ENCODE results near the gene PXK.
"Not testable (repeated sequence)": the region's sequence is repeated elsewhere in the genome, so short reads cannot be mapped to it uniquely, and the experiment has no call there.

The PXK gene

GRCh38 chr3:58421004-58421403 lies 88.3 kb downstream of the PXK start:
- no peak for DNase-seq

- no peak for DNase-seq
Observed at GRCh38 chr3:58422756-58423325, 90.1 kb downstream of the PXK start.

- no peak for DNase-seq
Observed at GRCh38 chr3:58424613-58425012, 91.9 kb downstream of the PXK start.

GRCh38 chr3:58425782-58426181 lies 93.1 kb downstream of the PXK start:
- no peak for DNase-seq

- no peak for DNase-seq
Observed at GRCh38 chr3:58427661-58428361, 95.1 kb downstream of the PXK start.

- DNase-seq, result no peak
Observed at GRCh38 chr3:58429657-58430056, 97.0 kb downstream of the PXK start.

GRCh38 chr3:58432905-58433304 lies 100.2 kb downstream of the PXK start:
- DNase-seq, result no peak

- DNase-seq, result peak; percentile 87 to 88
Observed at GRCh38 chr3:58433400-58434167, 100.9 kb downstream of the PXK start, which contains the start of gene PDHB. PDHB (minus strand) TSS chr3:58433832; CDS start chr3:58433809, 23 bp downstream.

GRCh38 chr3:58434168-58434504 lies 101.4 kb downstream of the PXK start:
- no peak for DNase-seq

- no peak for DNase-seq
Observed at GRCh38 chr3:58434511-58434910, 101.8 kb downstream of the PXK start.

- no peak for DNase-seq
Observed at GRCh38 chr3:58434990-58435389, 102.3 kb downstream of the PXK start.

- not testable (repeated sequence) for DNase-seq
Observed at GRCh38 chr3:58437276-58437675, 104.6 kb downstream of the PXK start.

GRCh38 chr3:58440996-58441355 lies 108.3 kb downstream of the PXK start:
- DNase-seq, result not testable (repeated sequence)

GRCh38 chr3:58441514-58442450 lies 109.1 kb downstream of the PXK start:
- DNase-seq, result no peak

GRCh38 chr3:58452176-58452575 lies 119.5 kb downstream of the PXK start:
- DNase-seq, result no peak

GRCh38 chr3:58459160-58459559 lies 126.5 kb downstream of the PXK start:
- DNase-seq, result no peak

- DNase-seq, result no peak
Observed at GRCh38 chr3:58462829-58463180, 130.1 kb downstream of the PXK start.

GRCh38 chr3:58463181-58463941 lies 130.7 kb downstream of the PXK start:
- DNase-seq, result peak; percentile 64 to 71

- no peak for DNase-seq
Observed at GRCh38 chr3:58463942-58464271, 131.2 kb downstream of the PXK start.

GRCh38 chr3:58464866-58465265 lies 132.2 kb downstream of the PXK start:
- DNase-seq, result no peak

GRCh38 chr3:58466899-58467563 lies 134.3 kb downstream of the PXK start:
- DNase-seq, result no peak

GRCh38 chr3:58469096-58469495 lies 136.4 kb downstream of the PXK start:
- no peak for DNase-seq

All from stimulated activated CD4-positive, alpha-beta T cell treated with anti-CD3 and anti-CD28 coated beads, Interleukin-4, amount 100 ng/mL, for 4 hours (primary cell).